ENCODE measurements around the gene PTGES2. TPM values are rescaled to one million over a fixed set of nuclear protein-coding genes. Genes with fewer than 3 reads are reported as not detected.

PTGES2 gene
- total RNA-seq, 1 donor from 2014 or later = 44.1 TPM

- Histone ChIP-seq H3K4me2 (ENCODE audit: low read length) (peak overlapping the region; percentile 79), H3K27me3 (ENCODE audit: insufficient read depth, low read length) (no peaks in the 10 kb centered on the region), H3K36me3 (ENCODE audit: insufficient read depth, low read length) (no peaks in the 10 kb centered on the region), H3K9me3 (ENCODE audit: insufficient read depth, low read depth, low read length) (no peaks in the 10 kb centered on the region), H4K20me1 (ENCODE audit: insufficient read depth, low read length) (peaks cover 18% of the 10 kb centered on the region), H3K79me2 (ENCODE audit: insufficient read depth, low read length) (peaks cover 78% of the 10 kb centered on the region), H3K4me1 (ENCODE audit: insufficient read depth, low read length) (peaks cover 74% of the 10 kb centered on the region), H3K4me3 (ENCODE audit: insufficient read depth, low read depth, low read length) (peak overlapping the region; percentile 14), H3K27ac (ENCODE audit: low read depth, low read length) (peak overlapping the region; percentile 88), H3K9ac (ENCODE audit: low read length) (peak overlapping the region; percentile 78), H2AFZ (ENCODE audit: low read depth, low read length) (no peak overlapping the region)
- Mint-ChIP-seq H3K9me3 (ENCODE audit: unreplicated experiment) (no peaks in the 10 kb centered on the region), H3K27ac (ENCODE audit: unreplicated experiment) (peak overlapping the region; percentile 98), H3K27me3 (ENCODE audit: low read depth, unreplicated experiment) (no peaks in the 10 kb centered on the region), H3K4me1 (ENCODE audit: low read depth, unreplicated experiment) (peaks cover 33% of the 10 kb centered on the region), H3K36me3 (ENCODE audit: low read depth, unreplicated experiment) (no peaks in the 10 kb centered on the region), H3K4me3 (ENCODE audit: unreplicated experiment) (no peak overlapping the region)
- FAIRE-seq (no peak), DNase-seq (ENCODE audit: low read depth) (no peak)
- TF ChIP-seq, protein P1, sequence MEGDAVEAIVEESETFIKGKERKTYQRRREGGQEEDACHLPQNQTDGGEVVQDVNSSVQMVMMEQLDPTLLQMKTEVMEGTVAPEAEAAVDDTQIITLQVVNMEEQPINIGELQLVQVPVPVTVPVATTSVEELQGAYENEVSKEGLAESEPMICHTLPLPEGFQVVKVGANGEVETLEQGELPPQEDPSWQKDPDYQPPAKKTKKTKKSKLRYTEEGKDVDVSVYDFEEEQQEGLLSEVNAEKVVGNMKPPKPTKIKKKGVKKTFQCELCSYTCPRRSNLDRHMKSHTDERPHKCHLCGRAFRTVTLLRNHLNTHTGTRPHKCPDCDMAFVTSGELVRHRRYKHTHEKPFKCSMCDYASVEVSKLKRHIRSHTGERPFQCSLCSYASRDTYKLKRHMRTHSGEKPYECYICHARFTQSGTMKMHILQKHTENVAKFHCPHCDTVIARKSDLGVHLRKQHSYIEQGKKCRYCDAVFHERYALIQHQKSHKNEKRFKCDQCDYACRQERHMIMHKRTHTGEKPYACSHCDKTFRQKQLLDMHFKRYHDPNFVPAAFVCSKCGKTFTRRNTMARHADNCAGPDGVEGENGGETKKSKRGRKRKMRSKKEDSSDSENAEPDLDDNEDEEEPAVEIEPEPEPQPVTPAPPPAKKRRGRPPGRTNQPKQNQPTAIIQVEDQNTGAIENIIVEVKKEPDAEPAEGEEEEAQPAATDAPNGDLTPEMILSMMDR (IDR thresholded peaks at IDR 0.05; ENCODE audit: insufficient read depth, low read depth, low read length) = no peak
- no peak for TF ChIP-seq EZH2 (IDR thresholded peaks at IDR 0.05; ENCODE audit: insufficient read depth, low read length)
These were observed 32.5 kb downstream of the PTGES2 start for GRCh38 chr9:128094950-128095544.

- peak; percentile 32 for FAIRE-seq
- H3K27me3 ChIP-seq (ENCODE audit: insufficient read depth, low read length) = no peaks in the 10 kb centered on the region
- Mint-ChIP-seq H3K27ac (ENCODE audit: unreplicated experiment) (peak overlapping the region; percentile 98), H3K4me3 (ENCODE audit: unreplicated experiment) (peak overlapping the region; percentile 34), H3K9me3 (ENCODE audit: unreplicated experiment) (no peaks in the 10 kb centered on the region), H3K36me3 (ENCODE audit: low read depth, unreplicated experiment) (peaks cover 2% of the 10 kb centered on the region), H3K27me3 (ENCODE audit: low read depth, unreplicated experiment) (no peaks in the 10 kb centered on the region), H3K4me1 (ENCODE audit: low read depth, unreplicated experiment) (peaks cover 26% of the 10 kb centered on the region)
- H3K4me3 ChIP-seq (ENCODE audit: insufficient read depth, low read depth, low read length) = peak overlapping the region; percentile 56
- H3K79me2 ChIP-seq (ENCODE audit: insufficient read depth, low read length) = peaks cover 78% of the 10 kb centered on the region
- peaks cover 11% of the 10 kb centered on the region for H4K20me1 ChIP-seq (ENCODE audit: insufficient read depth, low read length)
- H3K9ac ChIP-seq (ENCODE audit: low read length) = peak overlapping the region; percentile 78
- H3K27ac ChIP-seq (ENCODE audit: low read depth, low read length) = peak overlapping the region; percentile 88
- H2AFZ ChIP-seq (ENCODE audit: low read depth, low read length) = no peak overlapping the region
- peak; percentile 97 for DNase-seq (ENCODE audit: low read depth)
- no peak for TF ChIP-seq EZH2 (IDR thresholded peaks at IDR 0.05; ENCODE audit: insufficient read depth, low read length)
- TF ChIP-seq, protein P1 (IDR thresholded peaks at IDR 0.05; ENCODE audit: insufficient read depth, low read depth, low read length) = no peak
- H3K9me3 ChIP-seq (ENCODE audit: insufficient read depth, low read depth, low read length) = no peaks in the 10 kb centered on the region
- H3K4me1 ChIP-seq (ENCODE audit: insufficient read depth, low read length) = peaks cover 67% of the 10 kb centered on the region
- peak overlapping the region; percentile 79 for H3K4me2 ChIP-seq (ENCODE audit: low read length)
- no peaks in the 10 kb centered on the region for H3K36me3 ChIP-seq (ENCODE audit: insufficient read depth, low read length)
These were observed 33.2 kb downstream of the PTGES2 start for GRCh38 chr9:128094166-128094949.
